ENCODE data around the gene CLIP4.

Gene CLIP4

DNA sequence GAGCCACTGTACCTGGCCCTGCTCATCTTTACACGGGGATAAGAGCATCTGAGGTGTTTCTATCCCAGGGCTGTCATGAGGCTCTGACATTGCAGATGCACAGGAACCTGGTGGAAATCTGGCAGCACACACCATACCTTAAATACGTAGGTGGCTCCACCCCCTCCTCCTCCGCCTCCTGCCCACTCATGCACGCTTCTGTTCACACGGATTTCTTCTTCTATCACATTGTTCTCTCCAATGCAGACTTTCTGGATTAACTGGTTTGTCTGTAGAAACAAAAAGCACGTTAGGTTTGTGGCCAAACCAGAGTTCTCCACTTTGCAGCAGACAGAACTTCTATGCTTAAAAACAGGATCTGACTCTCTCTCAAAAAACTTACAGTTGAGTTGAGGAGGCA, 118.2 kb downstream of the CLIP4 start:
- TF ChIP-seq POLR2A (IDR thresholded peaks at IDR 0.05; ENCODE audit: low read depth, low read length) = no peak
- FAIRE-seq (no peak), DNase-seq (ENCODE audit: insufficient read length, low spot score) (no peak)

DNA sequence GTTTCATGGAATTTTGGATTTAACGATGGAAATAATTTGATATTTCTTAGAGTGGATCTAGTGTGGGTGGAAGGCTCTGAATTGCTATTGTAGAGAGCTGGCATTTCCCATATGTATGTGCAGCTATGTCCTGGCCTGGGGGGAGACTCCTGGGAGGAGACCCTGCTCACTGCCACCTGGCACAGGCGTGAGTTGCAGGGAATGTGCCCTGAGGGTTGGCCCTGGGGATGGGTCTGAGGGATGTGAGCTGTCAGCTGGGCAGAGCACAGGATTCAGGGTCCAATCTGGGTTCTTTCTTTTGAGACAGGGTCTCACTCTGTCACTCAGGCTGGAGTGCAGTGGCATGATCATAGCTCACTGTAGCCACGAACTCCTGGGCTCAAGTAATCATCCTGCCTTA, 120.2 kb downstream of the CLIP4 start:
- no peak for FAIRE-seq
- DNase-seq (ENCODE audit: insufficient read length, low spot score) = no peak
- TF ChIP-seq POLR2A (IDR thresholded peaks at IDR 0.05; ENCODE audit: low read depth, low read length) = no peak

GRCh38 chr2:29236074-29236473, 120.9 kb downstream of the CLIP4 start:
- FAIRE-seq = no peak
- no peak for DNase-seq (ENCODE audit: insufficient read length, low spot score)
- TF ChIP-seq POLR2A (IDR thresholded peaks at IDR 0.05; ENCODE audit: low read depth, low read length) = no peak

GRCh38 chr2:29238497-29238896, 123.3 kb downstream of the CLIP4 start:
- peak; percentile 23 for FAIRE-seq
- no peak for TF ChIP-seq POLR2A (IDR thresholded peaks at IDR 0.05; ENCODE audit: low read depth, low read length)
- DNase-seq (ENCODE audit: insufficient read length, low spot score) = peak; percentile 78

Data from H54 (cell line).